Activated T-helper 17 cell treated with anti-CD3 and anti-CD28 coated beads, Interleukin-2, amount 50 U/mL, for 72 hours (primary cell): ENCODE measurements around the gene HSPA13. TPM values are rescaled to one million over a fixed set of nuclear protein-coding genes. Genes with fewer than 3 reads are reported as not detected.

ENCODE experiments used
- ATAC-seq: fragments of 150-1000 bp; cut with Tn5 transposase; replicated peaks from 2 replicates; pipeline ENCODE4 v1.10.0; 2021; ENCODE audit warnings: mild to moderate bottlenecking, moderate library complexity
- H3K27ac Mint-ChIP-seq: one replicate; pipeline ENCODE4 v1.8.0; 2022; ENCODE audit warnings: mixed read lengths
- H3K27me3 Mint-ChIP-seq: one replicate; pipeline ENCODE4 v1.8.0; 2022; ENCODE audit warnings: mixed read lengths
- H3K36me3 Mint-ChIP-seq: one replicate; pipeline ENCODE4 v1.8.0; 2022; ENCODE audit warnings: low read depth, mild to moderate bottlenecking, mixed read lengths
- H3K4me1 Mint-ChIP-seq: one replicate; pipeline ENCODE4 v1.8.0; 2022; ENCODE audit warnings: mixed read lengths
- H3K4me3 Mint-ChIP-seq: one replicate; pipeline ENCODE4 v1.8.0; 2022; ENCODE audit warnings: mild to moderate bottlenecking, mixed read lengths
- H3K9me3 Mint-ChIP-seq: one replicate; pipeline ENCODE4 v1.8.0; 2022; ENCODE audit warnings: mixed read lengths
- total RNA-seq, 2 donors: library from RNA; stranded (reverse); gene quantifications; one replicate each; pipeline ENCODE4 v1.2.3, GENCODE V29; 2022

HSPA13 gene, protein sequence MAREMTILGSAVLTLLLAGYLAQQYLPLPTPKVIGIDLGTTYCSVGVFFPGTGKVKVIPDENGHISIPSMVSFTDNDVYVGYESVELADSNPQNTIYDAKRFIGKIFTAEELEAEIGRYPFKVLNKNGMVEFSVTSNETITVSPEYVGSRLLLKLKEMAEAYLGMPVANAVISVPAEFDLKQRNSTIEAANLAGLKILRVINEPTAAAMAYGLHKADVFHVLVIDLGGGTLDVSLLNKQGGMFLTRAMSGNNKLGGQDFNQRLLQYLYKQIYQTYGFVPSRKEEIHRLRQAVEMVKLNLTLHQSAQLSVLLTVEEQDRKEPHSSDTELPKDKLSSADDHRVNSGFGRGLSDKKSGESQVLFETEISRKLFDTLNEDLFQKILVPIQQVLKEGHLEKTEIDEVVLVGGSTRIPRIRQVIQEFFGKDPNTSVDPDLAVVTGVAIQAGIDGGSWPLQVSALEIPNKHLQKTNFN
- total RNA-seq = 10 to 100 TPM; 33.7 to 34.6 TPM

DNA sequence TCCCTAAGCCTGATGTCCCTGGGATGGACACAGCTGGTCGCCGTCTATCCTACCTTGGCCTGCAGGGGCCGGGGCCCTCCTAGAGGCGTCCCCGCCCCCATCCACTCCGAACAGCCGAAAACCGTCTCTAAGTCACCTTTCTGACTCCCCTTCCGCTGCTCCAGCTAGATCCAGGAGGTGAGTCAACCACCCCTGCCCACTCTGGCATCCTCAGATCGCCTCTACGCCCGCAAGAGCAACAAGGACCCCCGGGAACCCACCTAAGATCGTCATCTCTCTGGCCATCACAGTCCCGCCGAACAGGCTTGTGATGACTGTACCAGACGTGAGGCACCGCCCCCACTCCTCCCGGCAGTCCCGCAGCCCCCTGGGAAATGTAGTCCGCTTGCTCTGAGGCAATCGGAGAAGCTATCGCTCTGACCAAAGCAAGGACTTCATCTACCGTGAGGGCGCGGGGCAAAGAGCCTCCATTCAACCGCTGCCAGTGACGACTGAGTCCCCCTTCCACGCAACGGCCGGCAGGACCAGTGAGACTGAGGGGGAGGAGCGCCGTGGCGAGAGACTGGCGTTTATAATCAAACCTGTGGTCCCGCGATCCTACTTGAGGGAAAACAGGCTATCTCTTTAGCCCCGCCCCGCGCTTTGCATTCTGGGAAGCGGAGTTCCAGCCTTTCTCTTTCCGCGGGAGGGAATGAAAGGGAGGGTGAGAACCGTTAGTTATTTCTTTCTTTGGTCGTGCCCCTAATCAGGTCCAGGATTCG, at the start of gene HSPA13:
TSS of gene HSPA13 (minus strand) at position 312 of the 761 bp plus-strand sequence. CDS start at position 285, 27 bp downstream.
- no peaks in the 10 kb centered on the region for H3K9me3 Mint-ChIP-seq
- peak within 1 kb of the TSS; percentile 97 for H3K27ac Mint-ChIP-seq
- no peaks in the 10 kb centered on the region for H3K27me3 Mint-ChIP-seq
- peaks cover 6% of the 10 kb centered on the region for H3K4me1 Mint-ChIP-seq
- H3K4me3 Mint-ChIP-seq = peak within 1 kb of the TSS; percentile 96
- peaks cover 47% of the 10 kb centered on the region for H3K36me3 Mint-ChIP-seq
- ATAC-seq = peak; percentile 97

DNA sequence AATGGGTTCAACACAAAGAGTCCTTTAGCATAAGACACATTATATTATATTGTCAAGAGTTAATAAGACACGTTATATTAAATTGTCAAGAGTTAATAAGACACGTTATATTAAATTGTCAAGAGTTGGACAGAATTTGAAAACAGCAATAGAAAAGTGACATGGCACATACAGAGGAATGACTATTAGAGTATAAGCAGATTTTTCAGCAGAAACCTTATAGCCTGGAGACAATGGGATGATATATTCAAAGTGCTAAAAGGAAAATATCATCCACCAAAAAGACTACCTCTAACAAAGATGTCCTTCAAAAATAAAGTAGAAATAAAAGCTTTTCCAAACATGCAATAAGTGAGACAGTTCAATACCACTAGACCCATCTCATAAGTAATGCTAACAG, 36.0 kb upstream of the HSPA13 start:
- Mint-ChIP-seq H3K36me3 (no peaks in the 10 kb centered on the region), H3K27ac (no peak overlapping the region), H3K27me3 (peaks cover 30% of the 10 kb centered on the region), H3K4me3 (no peak overlapping the region), H3K4me1 (no peaks in the 10 kb centered on the region), H3K9me3 (peaks cover 14% of the 10 kb centered on the region)
- ATAC-seq = no peak

DNA sequence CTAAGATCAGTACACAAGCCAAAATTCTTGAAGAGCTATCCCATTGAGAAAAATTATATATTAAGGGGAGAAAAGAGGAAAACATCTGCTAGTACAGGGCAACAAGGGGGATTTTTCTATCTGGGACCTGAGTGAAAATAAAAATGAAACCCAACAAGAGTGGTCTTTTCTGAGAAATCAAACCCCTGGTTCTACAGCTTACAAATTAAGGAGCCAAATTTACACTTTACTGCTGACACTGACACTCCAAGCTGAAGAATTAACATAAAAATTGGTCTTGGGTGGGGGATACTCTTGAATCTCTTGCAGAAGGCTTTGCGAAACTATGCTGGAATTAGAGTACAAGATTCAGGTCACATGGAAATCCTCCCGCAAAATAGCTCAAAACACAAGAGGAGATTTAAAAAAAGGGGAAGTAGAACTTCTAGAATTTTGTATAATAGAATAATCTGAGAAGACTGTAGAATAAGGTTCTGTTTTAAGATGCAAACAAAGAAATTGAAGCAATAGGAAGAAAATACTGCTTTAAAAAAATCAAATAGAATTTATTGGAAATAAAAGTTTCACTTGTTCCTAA, 32.1 kb upstream of the HSPA13 start:
- H3K36me3 Mint-ChIP-seq = no peaks in the 10 kb centered on the region
- peaks cover 18% of the 10 kb centered on the region for H3K9me3 Mint-ChIP-seq
- no peak for ATAC-seq
- no peak overlapping the region for H3K4me3 Mint-ChIP-seq
- peaks cover 14% of the 10 kb centered on the region for H3K27me3 Mint-ChIP-seq
- H3K27ac Mint-ChIP-seq = no peak overlapping the region
- no peaks in the 10 kb centered on the region for H3K4me1 Mint-ChIP-seq

DNA sequence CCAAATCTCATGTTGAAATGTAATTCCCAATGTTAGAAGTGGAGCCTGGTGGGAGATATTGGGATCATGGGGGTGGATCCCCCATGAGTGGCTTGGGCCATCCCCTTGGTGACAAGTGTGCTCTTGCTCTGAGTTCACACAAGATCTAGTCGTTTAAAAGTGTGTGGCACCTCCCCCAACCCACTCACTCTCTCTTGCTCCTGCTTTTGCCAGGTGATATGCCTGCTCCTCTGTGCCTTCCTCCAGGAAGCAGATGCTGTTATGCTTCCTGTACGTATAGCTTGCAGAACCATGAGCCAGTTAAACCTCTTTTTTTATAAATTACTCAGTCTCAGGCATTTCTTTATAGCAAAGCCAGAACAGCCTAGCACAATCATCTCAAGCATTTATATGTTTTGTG, 23.0 kb upstream of the HSPA13 start:
- Mint-ChIP-seq H3K4me3 (no peak overlapping the region), H3K27ac (no peak overlapping the region), H3K9me3 (no peaks in the 10 kb centered on the region), H3K36me3 (no peaks in the 10 kb centered on the region), H3K27me3 (no peaks in the 10 kb centered on the region), H3K4me1 (no peaks in the 10 kb centered on the region)
- no peak for ATAC-seq

DNA sequence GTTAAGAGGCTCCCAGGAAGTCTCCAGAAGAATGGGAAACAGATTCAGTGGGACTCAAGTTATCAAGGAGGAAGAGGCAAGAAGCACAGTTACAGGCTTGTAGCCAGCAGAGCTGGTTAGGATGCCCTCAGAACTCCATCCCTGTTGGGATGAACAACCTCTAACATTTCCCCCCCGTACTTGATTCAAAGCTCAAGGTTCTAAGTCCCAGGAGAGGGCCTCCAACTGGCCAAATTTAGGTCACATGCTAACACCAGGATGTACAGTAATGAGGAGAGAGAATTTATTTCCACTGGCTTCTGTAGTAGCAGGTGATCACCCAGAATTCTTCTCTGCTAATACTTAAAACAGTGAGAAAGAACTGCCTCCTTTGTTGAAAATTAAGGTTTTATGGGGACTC, 22.3 kb upstream of the HSPA13 start:
- H3K27me3 Mint-ChIP-seq = no peaks in the 10 kb centered on the region
- no peaks in the 10 kb centered on the region for H3K4me1 Mint-ChIP-seq
- H3K4me3 Mint-ChIP-seq = no peak overlapping the region
- no peak for ATAC-seq
- no peaks in the 10 kb centered on the region for H3K36me3 Mint-ChIP-seq
- no peak overlapping the region for H3K27ac Mint-ChIP-seq
- no peaks in the 10 kb centered on the region for H3K9me3 Mint-ChIP-seq

DNA sequence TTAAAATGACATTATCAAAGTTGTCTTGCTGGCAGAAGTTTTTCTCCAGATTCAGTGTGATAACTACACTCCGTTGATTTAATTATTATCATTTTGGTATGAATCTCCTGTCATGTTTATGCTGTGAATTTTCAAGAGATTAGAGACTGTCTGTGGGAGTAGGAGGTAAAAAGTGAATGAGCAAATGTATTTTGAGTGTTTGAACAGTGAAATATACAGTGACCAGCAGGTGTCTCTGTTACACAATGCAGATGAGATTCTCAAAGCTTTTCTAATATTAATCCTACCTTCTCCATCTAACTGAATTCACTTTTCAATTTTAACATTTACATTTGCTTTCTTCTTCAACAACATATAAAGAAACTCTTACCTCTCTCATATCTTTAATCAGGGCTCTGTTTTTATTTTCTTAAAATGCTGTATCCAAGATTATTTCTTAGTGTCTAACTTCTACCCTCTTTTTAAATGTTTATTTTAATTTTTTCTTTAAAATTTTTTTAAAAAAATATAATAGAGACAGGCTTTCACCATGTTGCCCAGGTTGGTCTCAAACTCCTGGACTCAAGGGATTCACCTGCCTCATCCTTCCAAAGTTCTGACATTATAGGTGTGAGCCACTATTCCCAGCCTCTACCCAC, 20.9 kb upstream of the HSPA13 start:
- H3K4me3 Mint-ChIP-seq = no peak overlapping the region
- ATAC-seq = no peak
- no peaks in the 10 kb centered on the region for H3K36me3 Mint-ChIP-seq
- no peak overlapping the region for H3K27ac Mint-ChIP-seq
- H3K9me3 Mint-ChIP-seq = no peaks in the 10 kb centered on the region
- H3K4me1 Mint-ChIP-seq = no peaks in the 10 kb centered on the region
- H3K27me3 Mint-ChIP-seq = no peaks in the 10 kb centered on the region

DNA sequence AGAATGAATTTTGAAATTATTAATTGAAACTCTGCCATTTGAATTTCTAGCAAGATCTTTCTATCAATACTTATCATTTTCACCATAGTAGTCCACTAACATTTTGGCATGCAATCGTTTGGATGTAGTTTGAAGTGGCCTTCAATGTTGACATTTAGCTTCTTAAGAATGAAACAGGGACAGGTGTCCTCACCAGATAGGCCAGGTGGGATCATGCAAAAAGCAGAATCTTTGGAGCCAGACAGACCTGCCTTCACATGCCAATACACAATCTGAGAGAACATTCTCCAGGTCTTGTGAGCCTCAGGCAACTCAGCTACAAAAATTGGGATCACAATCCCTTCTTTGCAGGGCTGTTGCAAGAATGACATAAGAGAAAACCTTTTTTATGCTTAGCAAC, 18.3 kb upstream of the HSPA13 start:
- H3K4me3 Mint-ChIP-seq = no peak overlapping the region
- no peak for ATAC-seq
- H3K9me3 Mint-ChIP-seq = no peaks in the 10 kb centered on the region
- no peaks in the 10 kb centered on the region for H3K27me3 Mint-ChIP-seq
- H3K27ac Mint-ChIP-seq = no peak overlapping the region
- no peaks in the 10 kb centered on the region for H3K4me1 Mint-ChIP-seq
- no peaks in the 10 kb centered on the region for H3K36me3 Mint-ChIP-seq

DNA sequence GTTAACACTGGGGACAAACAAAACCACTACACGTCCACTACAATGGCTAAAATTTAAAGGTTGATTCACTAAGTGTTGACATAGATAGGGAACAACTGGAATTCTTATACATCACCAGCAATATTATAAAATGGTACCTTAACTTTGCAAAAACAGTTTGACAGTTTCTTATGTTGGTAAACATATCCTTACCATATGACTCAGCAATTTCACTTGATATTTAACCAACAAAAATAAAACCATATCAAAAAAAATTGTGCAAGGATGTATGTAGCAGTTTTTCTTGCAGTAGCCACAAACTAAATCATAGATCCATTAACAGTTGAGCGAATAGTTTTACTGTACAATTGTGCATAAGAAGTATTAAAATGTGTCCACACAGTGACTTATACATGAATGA, 5.3 kb upstream of the HSPA13 start:
- no peak for ATAC-seq
- no peaks in the 10 kb centered on the region for H3K9me3 Mint-ChIP-seq

DNA sequence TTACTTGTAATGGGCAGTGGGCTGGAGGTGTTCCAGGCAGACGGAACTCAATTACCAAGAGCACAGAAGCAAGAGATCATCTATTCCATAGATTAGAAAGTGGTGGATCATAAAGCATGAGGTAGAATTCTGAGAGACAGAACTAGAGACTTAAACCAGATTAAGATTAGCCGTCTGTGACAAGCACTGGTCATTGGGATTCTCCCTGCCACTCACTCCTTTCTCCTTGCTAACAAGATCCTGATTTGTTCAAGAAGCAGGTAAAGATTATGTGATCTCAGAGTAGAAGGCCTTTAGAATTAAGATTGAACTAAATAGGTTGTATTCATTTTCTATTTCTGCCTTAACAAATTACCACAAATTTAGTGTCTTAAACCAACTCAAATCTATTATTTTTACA, 1.5 kb upstream of the HSPA13 start:
- no peak for ATAC-seq
- Mint-ChIP-seq H3K36me3 (peaks cover 33% of the 10 kb centered on the region), H3K4me1 (peaks cover 6% of the 10 kb centered on the region), H3K9me3 (no peaks in the 10 kb centered on the region), H3K27me3 (no peaks in the 10 kb centered on the region), H3K27ac (peak overlapping the region; percentile 97), H3K4me3 (peak overlapping the region; percentile 96)

More for the DNA sequence above, 5.3 kb upstream of the HSPA13 start:
- Mint-ChIP-seq H3K4me3 (no peak overlapping the region), H3K36me3 (no peaks in the 10 kb centered on the region), H3K27me3 (peaks cover 3% of the 10 kb centered on the region), H3K4me1 (no peaks in the 10 kb centered on the region), H3K27ac (no peak overlapping the region)

DNA sequence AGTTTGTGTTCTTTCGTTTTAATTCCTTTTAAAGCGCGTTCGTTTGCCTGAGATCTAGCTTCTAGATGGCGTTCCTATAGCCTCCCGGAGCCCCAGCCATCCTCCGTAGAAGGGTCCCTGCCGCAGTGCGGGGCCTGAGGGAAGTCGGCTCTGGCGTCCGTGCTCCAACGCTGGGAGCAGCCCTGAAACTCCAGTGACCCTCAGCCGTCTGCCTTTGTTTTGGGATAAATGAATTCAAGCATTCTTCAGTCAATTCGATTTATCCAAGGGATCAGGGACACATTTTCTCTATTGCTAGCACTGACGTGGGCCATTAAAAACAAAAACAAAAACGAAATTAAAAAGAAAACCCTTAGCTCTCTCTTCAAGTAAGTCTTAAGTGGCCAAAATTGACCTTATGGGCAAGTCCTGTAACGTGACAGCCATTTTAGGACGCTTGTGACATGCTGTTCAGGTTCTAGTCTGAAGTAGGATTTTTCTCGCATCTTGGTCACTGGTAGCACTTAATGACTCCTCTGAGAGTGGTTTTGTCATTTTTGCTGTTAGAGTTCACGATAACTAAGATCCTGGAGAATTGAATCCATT, 742 bp upstream of the HSPA13 start:
- H3K4me1 Mint-ChIP-seq = peaks cover 6% of the 10 kb centered on the region
- ATAC-seq = peak; percentile 16
- H3K27me3 Mint-ChIP-seq = no peaks in the 10 kb centered on the region
- peak overlapping the region; percentile 96 for H3K4me3 Mint-ChIP-seq
- H3K9me3 Mint-ChIP-seq = no peaks in the 10 kb centered on the region
- peak overlapping the region; percentile 97 for H3K27ac Mint-ChIP-seq
- peaks cover 40% of the 10 kb centered on the region for H3K36me3 Mint-ChIP-seq

DNA sequence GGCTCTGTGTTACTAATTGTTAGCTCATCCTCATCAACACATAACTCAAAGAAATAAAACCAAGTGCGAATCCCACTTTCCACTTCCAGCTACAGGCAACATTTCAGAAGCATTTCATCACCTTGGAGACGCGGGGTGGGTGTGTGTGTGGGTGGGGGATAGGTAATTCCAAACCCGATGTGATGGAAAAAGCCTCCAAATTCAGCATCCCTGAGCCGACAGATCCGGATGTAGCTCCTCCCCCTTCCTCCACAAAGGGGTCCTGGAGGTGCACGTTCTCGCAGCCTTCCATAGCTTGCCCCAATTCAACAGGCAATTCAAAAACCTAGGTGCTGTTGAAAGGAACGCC, 486 bp downstream of the HSPA13 start:
- Mint-ChIP-seq H3K36me3 (peaks cover 52% of the 10 kb centered on the region), H3K4me3 (peak overlapping the region; percentile 96), H3K27me3 (no peaks in the 10 kb centered on the region), H3K27ac (peak overlapping the region; percentile 97), H3K4me1 (peaks cover 6% of the 10 kb centered on the region), H3K9me3 (no peaks in the 10 kb centered on the region)
- no peak for ATAC-seq

DNA sequence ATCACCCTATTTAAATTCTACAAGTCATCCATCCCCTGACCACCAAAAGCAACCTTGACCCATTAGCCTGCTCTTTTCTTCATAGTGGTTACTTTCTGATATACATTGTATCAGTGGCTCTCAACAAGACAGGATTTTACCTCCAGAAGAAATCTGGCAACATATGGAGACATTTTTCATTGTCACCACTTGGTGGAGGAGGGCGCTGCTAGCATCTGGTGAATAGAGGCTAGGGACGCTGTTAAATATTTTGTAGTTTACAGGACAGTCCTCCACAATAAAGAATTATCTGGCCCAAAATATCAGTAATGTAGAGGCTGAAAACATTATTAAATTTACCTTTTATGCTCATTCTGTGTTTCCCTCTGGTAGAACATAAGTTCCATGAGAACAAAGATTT, 6.1 kb downstream of the HSPA13 start:
- Mint-ChIP-seq H3K9me3 (no peaks in the 10 kb centered on the region), H3K4me1 (peaks cover 5% of the 10 kb centered on the region), H3K27ac (no peak overlapping the region), H3K4me3 (no peak overlapping the region), H3K27me3 (no peaks in the 10 kb centered on the region), H3K36me3 (peaks cover 91% of the 10 kb centered on the region)
- no peak for ATAC-seq

DNA sequence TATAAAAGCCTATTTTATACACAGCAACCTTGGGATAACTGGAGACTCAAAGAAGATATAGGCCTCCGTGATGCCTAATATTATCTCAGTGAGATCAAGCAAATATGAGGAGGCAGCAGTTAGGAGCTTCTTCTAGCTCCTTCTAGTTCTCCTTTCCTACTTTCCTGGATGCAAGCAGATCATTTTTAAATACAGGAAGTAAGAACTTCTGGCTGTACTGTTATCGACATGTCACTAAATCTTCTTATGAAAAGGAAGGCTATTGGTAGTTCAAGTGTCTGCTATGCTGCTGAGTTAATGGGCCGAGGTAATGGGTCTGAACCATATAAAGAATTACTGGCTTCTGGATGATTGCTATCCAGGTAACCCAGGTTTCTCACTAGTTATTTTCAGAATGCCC, 15.9 kb downstream of the HSPA13 start:
- H3K36me3 Mint-ChIP-seq = peaks cover 4% of the 10 kb centered on the region
- H3K4me1 Mint-ChIP-seq = no peaks in the 10 kb centered on the region
- peaks cover 5% of the 10 kb centered on the region for H3K27me3 Mint-ChIP-seq
- no peaks in the 10 kb centered on the region for H3K9me3 Mint-ChIP-seq
- no peak overlapping the region for H3K4me3 Mint-ChIP-seq
- ATAC-seq = no peak
- no peak overlapping the region for H3K27ac Mint-ChIP-seq

DNA sequence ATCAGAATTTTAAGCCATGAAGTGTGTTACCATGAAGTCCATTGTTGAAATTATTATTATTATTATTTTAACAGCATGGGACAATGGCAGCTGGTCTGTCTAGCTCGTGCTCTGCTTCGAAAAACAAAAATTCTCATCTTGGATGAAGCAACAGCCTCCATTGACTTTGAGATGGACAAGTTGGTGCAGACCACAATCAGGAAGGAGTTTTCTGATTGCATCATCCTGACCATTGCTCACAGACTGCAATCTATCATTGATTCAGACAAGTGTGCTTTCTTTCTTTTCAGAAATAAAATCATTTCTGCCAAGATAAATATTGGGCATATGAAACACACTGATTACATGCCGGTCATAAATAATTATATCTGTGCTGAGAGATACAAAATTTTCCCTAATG, 21.0 kb downstream of the HSPA13 start:
- no peaks in the 10 kb centered on the region for H3K4me1 Mint-ChIP-seq
- peaks cover 18% of the 10 kb centered on the region for H3K27me3 Mint-ChIP-seq
- H3K27ac Mint-ChIP-seq = no peak overlapping the region
- ATAC-seq = no peak
- no peaks in the 10 kb centered on the region for H3K36me3 Mint-ChIP-seq
- H3K9me3 Mint-ChIP-seq = no peaks in the 10 kb centered on the region
- no peak overlapping the region for H3K4me3 Mint-ChIP-seq
